ENCODE results near the gene DHFR2. TPM values are rescaled to one million over a fixed set of nuclear protein-coding genes. Genes with fewer than 3 reads are reported as not detected.
A peak's percentile ranks its signal among the peaks of the same experiment; 100 is the strongest.

The DHFR2 gene
- total and polyA plus RNA-seq, 9 of the 15 experiments (the other 6 are each of a cell fraction or from before 2014, with no cell fraction given): 0.64 to 1.7 (median 1.4) TPM

DNA sequence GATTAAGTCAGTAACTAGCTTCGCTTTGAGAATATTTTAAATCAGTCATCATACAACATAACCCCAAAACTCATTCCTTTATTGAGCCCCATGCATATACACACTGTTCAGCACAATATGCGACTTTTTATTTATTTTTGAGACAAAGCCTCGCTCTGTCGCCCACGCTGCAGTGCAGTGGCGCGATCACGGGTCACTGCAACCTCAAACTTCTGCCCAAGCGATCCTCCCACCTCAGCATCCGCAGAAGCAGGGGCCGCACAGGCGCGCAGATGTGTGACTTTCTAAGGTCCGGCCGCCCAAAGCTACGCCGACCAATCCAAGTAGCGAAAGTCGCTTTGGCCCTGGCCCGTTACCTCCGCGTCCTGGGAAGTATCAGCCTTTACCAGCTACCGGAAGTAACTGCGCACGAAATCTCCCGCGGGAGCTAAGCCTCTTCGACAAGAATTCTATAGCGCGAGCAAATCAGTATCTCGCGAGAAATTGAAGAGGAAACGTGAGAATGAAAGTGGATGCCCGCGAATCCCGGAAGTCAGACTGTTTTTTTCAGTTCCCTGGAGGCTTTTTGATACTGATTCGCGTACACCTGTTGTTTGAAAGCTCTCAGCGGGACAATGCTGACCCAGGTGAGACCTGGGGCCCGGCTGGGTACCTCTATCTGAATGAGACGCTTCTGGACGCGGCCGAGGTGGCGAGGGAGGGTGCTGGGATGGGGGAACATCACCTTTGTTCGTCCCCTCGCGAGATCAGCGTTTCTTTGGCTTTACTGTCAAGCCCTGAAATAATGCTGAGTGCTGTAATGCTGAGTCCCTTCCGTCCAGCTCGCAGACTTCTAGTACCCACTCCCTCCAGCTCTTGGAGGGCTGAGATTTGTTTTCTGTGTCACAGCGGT lies at the start of gene DHFR2, which contains the start of gene NSUN3 (continued):
- TF ChIP-seq MCM7 (IDR thresholded peaks at IDR 0.05): no peak
- TF ChIP-seq ZNF121 (CRISPR knock-in tag; conservative IDR thresholded peaks at IDR 0.05): no peak
- TF ChIP-seq ZBTB11 (CRISPR knock-in tag; IDR thresholded peaks at IDR 0.05): 0 out of 6 replicates have a peak, but pooled peaks of 1 of the 3 experiments have one; percentile 22
- TF ChIP-seq SMAD1 (IDR thresholded peaks at IDR 0.05; ENCODE audit: low read depth, low read length, partially characterized antibody): peak; percentile 27
- TF ChIP-seq RNF2 (IDR thresholded peaks at IDR 0.05): no peak
- no peak for TF ChIP-seq ZBTB34 (CRISPR knock-in tag; IDR thresholded peaks at IDR 0.05)
- TF ChIP-seq XRCC4 (IDR thresholded peaks at IDR 0.05; ENCODE audit: extremely low read depth, insufficient read depth, insufficient read length): no peak
- no peak for TF ChIP-seq MIER1 (IDR thresholded peaks at IDR 0.05; ENCODE audit: low read depth)
- TF ChIP-seq SPI1 (IDR thresholded peaks at IDR 0.05; ENCODE audit: borderline replicate concordance, low read depth, low read length): no peak
- TF ChIP-seq KLF13 (tag; IDR thresholded peaks at IDR 0.05; ENCODE audit: borderline replicate concordance, low read depth): no peak
- TF ChIP-seq RERE (CRISPR knock-in tag; IDR thresholded peaks at IDR 0.05; ENCODE audit: borderline replicate concordance): no peak
- TF ChIP-seq ZBTB17 (CRISPR knock-in tag; IDR thresholded peaks at IDR 0.05): no peak
- TF ChIP-seq FOXK2 (conservative IDR thresholded peaks at IDR 0.05 in 1 of 2, IDR thresholded peaks at IDR 0.05 in 1 of 2; ENCODE audit: low read depth in 2 of 2): no peak
- TF ChIP-seq HNRNPLL (IDR thresholded peaks at IDR 0.05; ENCODE audit: low read depth, low read length, poor library complexity, severe bottlenecking): peak; percentile 92
- peak; percentile 70; the same call in 1 of the 2 replicates for TF ChIP-seq DIDO1 (tag; IDR thresholded peaks at IDR 0.05; ENCODE audit: low read depth)
- TF ChIP-seq ILK (tag; IDR thresholded peaks at IDR 0.05; ENCODE audit: borderline replicate concordance, low read depth): no peak

All from K562 (cell line).